Kidney capillary endothelial cell (primary cell): ENCODE results near the gene CEP72.
"Not testable (repeated sequence)": the region's sequence is repeated elsewhere in the genome, so short reads cannot be mapped to it uniquely, and the experiment has no call there.

Experiments
- DNase-seq: peaks from one replicate; pipeline ENCODE4 v3.0.0-alpha.2; 2018; ENCODE audit warnings: low spot score

Gene CEP72

DNA sequence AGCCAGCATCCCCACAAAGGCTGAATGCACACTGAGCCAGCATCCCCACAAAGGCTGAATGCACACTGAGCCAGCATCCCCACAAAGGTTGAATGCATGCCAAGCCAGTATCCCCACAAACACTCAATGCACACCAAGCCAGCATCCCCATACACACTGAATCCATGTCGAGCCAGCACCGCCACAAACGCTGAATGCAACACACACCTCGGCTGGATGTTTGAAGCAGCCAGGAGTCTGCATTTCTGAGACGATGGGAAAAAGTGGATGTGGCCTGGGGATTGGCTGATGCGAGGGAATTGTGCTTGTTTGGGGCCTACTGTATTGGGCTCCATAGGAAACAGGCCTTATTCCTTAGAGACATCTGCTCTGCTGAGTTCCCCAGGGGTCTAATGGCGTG lies 30.9 kb upstream of the CEP72 start:
- DNase-seq: no peak

DNA sequence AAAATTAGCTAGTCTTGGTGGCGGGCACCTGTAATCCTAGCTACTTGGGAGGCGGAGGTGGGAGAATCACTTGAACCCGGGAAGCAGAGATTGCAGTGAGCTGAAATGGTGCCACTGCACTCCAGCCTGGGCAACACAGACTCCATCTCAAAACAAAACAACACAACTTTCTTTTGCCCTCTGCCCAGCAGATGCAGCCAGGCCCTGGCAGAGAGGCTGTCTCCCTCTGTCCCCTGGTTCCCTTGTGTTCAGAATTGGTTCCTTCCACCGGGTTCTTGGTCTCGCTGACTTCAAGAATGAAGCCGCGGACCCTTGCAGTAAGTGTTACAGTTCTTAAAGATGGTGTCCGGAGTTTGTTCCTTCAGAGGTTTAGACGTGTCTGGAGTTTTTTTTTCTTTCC lies 30.2 kb upstream of the CEP72 start:
- no peak for DNase-seq

GRCh38 chr5:582445-582844 lies 29.7 kb upstream of the CEP72 start:
- DNase-seq: not testable (repeated sequence)

DNA sequence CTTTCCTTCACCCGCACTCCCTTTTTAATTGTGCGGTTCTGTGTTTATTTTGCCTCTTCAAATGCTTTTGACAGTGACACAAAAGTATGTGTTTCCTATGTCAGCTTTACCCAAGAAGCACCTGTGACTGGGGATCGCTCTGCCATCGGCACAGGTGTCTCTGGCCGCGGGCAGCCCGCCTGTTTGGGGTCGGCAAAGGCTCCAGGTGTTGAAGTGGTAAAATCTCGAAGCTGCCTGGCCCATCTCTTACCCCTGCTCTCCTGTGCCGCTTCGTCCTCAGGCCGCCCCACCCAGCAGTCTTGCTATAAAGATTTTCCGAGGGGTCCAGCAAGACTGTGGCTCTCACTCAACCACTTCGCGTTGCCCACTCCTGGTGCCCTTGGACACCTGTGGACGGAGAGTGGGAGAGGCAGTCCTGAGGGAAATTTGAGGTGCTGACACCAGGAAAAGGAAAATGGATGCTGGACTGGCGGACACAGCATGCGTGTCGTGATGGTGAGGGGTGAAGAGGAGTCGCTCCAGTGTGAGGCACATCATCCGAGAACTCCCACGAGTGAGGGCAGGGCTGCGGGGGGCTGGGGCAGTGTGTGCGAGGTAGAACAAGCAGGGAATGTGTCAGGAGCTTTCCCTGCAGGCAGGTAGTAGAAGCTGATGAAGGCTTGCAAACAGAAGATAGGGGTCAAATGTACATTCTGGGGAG lies 29.1 kb upstream of the CEP72 start:
- DNase-seq: no peak

- DNase-seq: no peak
Measured at GRCh38 chr5:583645-584044, 28.5 kb upstream of the CEP72 start.

DNA sequence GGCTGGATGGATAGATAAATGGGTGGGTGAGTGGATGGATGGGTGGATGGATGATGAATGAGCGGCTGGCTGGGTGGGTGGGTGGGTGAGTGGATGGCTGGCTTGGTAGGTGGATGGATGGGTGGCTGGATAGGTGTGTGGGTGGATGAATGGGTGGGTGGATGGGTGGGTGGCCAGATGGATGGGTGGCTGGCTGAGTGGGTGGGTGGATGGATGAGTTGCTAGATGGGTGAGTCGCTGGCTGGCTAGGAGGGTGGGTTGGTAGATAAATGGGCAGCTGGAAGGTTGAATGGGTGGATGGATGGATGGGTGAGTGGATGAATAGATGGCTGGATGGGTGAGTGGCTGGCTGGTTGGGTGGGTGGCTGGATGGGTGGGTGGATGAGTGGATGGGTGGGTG lies 27.9 kb upstream of the CEP72 start:
- DNase-seq: no peak

DNA sequence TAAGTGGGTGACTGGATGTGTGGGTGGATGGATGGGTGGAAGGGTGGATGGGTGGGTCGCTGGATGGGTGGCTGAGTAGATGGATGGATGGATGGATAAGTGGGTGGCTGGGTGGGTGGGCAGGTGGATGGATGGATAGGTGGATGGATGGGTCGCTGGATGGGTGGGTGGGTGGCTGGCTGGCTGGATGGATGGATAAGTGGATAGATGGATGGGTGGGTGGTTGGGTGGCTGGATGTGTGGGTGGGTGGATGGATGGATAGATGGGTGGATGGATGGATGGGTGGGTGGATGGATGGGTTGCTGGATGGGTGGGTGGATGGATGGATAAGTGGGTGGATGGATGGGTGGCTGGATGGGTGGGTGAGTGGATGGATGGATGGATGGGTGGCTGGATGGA lies 27.3 kb upstream of the CEP72 start:
- no peak for DNase-seq

DNA sequence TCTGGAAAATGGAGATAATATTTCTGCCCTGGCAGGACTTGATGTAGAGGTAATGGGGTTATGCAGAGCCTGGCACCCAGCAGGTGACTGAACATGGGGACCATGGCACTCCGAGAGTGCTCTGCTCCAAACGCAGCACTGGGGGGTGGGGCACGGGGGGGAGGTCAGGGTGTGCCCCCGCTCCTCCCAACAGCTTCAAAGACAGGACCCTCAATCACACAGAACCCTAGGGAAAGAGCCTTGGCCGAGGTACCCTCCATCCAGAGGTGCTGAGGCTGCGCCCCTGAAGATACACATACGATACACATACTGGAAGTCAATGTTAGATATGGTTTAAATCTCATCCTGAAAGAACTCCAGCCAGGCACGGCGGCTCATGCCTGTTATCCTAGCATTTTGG lies 26.6 kb upstream of the CEP72 start:
- no peak for DNase-seq

GRCh38 chr5:585962-586628 lies 26.0 kb upstream of the CEP72 start:
- DNase-seq: no peak

- no peak for DNase-seq
Measured at GRCh38 chr5:586751-587285, 25.3 kb upstream of the CEP72 start.

DNA sequence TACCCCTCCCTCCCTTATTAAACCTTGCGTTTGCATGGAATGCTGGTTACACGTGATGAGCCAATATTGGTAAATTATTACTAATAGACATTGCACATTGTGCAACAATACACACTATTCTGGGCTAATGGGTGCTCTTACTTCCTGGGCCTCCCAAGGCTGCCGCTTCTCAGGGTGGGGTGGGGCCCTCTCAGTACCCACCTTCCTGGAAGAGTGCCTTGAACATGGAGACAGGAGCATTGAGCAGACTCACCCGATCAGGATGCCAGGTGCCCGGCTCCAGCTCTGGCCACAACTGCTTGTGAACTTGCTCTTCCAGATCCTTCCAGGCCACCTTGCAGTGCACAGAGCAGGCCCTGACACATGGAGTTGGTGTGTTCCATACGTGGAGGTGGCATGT lies 24.7 kb upstream of the CEP72 start:
- DNase-seq: no peak

- DNase-seq: no peak
Measured at GRCh38 chr5:588406-588995, 23.6 kb upstream of the CEP72 start.

DNA sequence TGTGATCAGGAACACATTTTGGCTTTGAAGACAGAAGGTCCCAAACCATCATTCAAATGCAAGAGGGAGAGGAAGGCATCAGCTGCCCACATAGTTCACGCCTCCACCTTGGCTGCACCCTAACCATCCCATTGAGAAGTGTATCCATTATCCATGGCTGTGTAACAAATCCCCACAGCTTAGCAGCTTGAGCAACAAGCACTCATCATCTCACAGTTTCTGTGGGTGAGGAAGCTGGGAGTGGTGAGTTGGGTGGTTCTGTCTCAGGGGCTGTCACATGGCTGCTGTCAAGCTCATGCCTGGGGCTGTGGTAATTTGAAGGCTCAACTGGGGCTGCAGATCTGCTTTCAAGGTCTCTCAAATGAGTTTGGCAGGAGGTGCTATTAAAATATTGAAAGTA lies 23.0 kb upstream of the CEP72 start:
- no peak for DNase-seq

DNA sequence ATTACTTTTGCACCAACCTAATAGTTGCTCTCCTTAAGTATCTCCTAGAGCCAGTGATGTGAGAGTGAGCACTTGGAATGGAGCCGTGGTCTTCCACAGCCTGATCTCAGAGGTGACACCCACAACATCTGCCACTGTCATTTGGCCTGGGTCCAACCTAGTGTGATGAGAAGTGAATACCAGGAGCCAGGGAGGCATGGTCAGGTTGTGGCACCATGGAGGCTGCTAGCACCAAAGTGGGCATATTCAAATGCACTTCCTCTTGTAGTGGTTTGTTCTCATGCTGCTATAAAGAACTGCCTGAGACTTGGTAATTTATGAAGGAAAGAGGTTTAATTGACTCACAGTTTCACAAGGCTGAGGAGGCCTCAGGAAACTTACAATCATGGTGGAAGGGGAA lies 22.6 kb upstream of the CEP72 start:
- DNase-seq: no peak

DNA sequence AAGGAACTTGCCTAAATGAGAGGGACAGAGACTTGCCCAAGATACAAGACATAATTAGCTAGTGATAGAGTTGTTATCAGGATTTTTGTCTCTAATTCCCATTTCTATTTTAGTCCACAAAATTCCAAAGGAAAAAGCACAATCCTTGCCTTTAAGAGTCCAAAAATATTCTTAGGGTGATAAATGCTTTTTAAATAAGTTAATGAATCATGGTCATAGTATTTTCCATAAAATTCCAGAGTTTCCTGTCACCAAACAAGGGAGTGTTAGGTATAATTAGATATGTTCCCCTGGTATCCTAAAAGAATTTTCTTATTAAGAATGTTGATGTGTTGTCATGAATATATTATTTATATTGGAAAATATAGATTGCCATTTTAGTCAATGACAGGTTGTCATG lies 21.8 kb upstream of the CEP72 start:
- peak; percentile 4 for DNase-seq

DNA sequence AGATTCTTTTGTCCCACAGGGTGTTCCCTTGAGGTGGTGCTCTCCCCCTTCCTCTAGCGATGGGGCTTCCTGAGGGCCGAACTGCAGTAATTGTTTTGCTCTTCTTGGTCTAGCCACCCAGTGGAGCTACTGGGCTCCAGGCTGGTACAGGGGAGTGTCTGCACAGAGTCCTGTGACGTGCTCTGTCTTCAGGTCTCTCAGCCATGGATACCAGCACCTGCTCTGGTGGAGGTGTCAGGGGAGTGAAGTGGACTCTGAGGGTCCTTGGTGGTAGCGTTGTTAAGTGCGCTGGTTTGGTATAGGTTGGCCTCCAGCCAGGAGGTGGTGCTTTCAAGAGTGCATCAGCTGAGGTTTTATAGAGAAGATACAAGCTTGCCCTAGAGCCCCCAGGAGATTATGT lies 20.4 kb upstream of the CEP72 start:
- no peak for DNase-seq

GRCh38 chr5:592158-592557 lies 20.0 kb upstream of the CEP72 start:
- DNase-seq: no peak

GRCh38 chr5:593511-593910 lies 18.6 kb upstream of the CEP72 start:
- DNase-seq: no peak

DNA sequence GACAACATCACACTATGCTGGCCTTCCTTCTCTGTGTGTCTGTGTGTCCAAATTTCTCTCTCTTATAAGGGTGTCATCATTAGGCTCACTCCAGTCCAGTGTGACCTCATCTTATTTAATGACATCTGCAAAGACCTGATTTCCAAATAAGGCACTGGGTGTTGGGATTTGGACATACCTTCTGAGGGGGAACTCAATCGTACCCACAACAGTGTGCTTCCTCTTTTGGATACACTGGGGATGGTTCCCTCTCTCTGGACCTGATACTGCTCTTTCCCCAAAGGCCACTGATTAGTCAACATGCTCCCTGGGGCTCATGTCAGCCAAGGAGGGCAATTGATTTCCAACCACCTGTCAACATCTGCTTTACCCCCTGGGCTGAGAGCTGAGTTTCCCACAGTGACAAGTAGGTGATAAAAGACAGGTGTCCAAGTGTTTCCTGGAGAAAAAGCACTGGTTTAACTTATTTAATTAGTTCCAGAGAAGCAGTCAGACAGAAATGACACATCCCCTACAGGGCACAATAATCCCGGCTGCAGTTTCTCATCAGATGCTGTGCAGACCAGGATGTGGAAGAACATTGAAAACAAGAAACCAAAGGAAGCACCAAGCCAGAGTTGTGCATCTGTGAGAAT lies 17.8 kb upstream of the CEP72 start:
- no peak for DNase-seq

GRCh38 chr5:595285-595875 lies 16.8 kb upstream of the CEP72 start:
- no peak for DNase-seq

- no peak for DNase-seq
Measured at GRCh38 chr5:597871-598563, 14.1 kb upstream of the CEP72 start.

DNA sequence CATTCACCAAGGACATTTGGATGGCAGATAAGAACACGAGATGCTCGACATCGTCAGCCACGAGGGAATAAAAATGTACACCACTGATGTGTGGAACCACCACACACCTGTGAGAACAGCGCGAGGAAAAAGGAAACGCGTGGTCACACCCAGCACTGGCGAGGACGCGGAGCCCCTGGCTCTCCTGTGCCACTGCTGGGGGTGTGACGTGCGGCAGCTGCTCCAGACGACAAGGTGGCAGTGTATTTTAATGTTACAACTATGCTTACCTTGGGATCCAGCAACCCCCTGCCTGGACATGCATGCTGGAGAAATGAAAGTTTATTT lies 13.6 kb upstream of the CEP72 start:
- no peak for DNase-seq
